AG09309 (cell line): ENCODE results near the gene CST9L.

Source experiments
- DNase-seq: peaks from one replicate; pipeline ENCODE4 v3.0.0-alpha.2; 2010; ENCODE audit warnings: low read depth
- H3K4me3 ChIP-seq: 2 replicates; pipeline ENCODE4 v1.5.1; 2011; ENCODE audit warnings: mild to moderate bottlenecking, low read depth, low read length, moderate library complexity; ENCODE audit not compliant: control insufficient read depth
- CTCF ChIP-seq: IDR thresholded peaks from 2 replicates; pipeline ENCODE4 v1.5.1; 2011; ENCODE audit warnings: mild to moderate bottlenecking, low read depth, low read length, inconsistent platforms; ENCODE audit not compliant: insufficient read depth, control insufficient read depth; ENCODE audit errors: missing control alignments

CST9L gene

GRCh38 chr20:23565503-23566045, 2.7 kb downstream of the CST9L start:
- DNase-seq: no peak
- TF ChIP-seq CTCF: no peak
- H3K4me3 ChIP-seq: no peak overlapping the region

GRCh38 chr20:23564927-23565326, 3.4 kb downstream of the CST9L start:
- no peak for TF ChIP-seq CTCF
- no peak overlapping the region for H3K4me3 ChIP-seq

GRCh38 chr20:23562721-23563342, 5.5 kb downstream of the CST9L start:
- TF ChIP-seq CTCF: no peak
- no peak for DNase-seq
- H3K4me3 ChIP-seq: no peak overlapping the region

More at GRCh38 chr20:23564927-23565326, 3.4 kb downstream of the CST9L start:
- DNase-seq: no peak

- no peak for DNase-seq
- TF ChIP-seq CTCF: no peak
Measured at GRCh38 chr20:23554401-23554800, 13.9 kb downstream of the CST9L start.

GRCh38 chr20:23551786-23552185, 16.5 kb downstream of the CST9L start:
- no peak for TF ChIP-seq CTCF
- H3K4me3 ChIP-seq: no peak overlapping the region
- no peak for DNase-seq

More at GRCh38 chr20:23554401-23554800, 13.9 kb downstream of the CST9L start:
- no peak overlapping the region for H3K4me3 ChIP-seq

GRCh38 chr20:23551383-23551782, 16.9 kb downstream of the CST9L start:
- no peak for TF ChIP-seq CTCF
- H3K4me3 ChIP-seq: no peak overlapping the region
- no peak for DNase-seq

- no peak for TF ChIP-seq CTCF
- DNase-seq: no peak
Measured at GRCh38 chr20:23550227-23550626, 18.1 kb downstream of the CST9L start.

More at GRCh38 chr20:23550227-23550626, 18.1 kb downstream of the CST9L start:
- no peak overlapping the region for H3K4me3 ChIP-seq
